NT2/D1 (cell line): ENCODE results near the gene SH3YL1.

Experiments used
- SUZ12 ChIP-seq: IDR thresholded peaks from 2 replicates; pipeline ENCODE4 v1.6.1; 2011; ENCODE audit not compliant: insufficient read length, insufficient read depth; ENCODE audit errors: extremely low read depth
- ZNF274 ChIP-seq: IDR thresholded peaks from 2 replicates; pipeline ENCODE4 v1.6.1; 2011; ENCODE audit warnings: mild to moderate bottlenecking, low read depth, low read length

DNA sequence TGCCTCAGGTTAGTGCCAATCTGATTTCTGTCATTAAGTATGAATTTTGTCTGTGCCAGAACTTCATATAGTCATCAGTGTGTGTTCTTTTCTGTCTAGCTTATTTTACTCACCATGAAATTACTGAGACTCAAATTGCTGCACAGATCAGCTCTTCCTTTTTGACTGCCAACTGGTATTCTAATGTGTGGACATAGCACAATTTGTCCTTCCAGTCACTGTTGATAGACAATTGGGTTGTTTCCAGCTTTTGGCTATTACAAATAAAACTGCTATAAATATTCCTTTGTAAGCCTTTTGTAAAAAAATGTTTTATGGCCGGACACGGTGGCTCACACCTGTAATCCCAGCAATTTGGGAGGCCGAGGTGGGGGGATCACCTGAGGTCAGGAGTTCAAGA, 7.7 kb downstream of the SH3YL1 start:
- TF ChIP-seq SUZ12 (no peak), ZNF274 (no peak)
